Measurements from ENCODE around the gene SRSF4. TPM values are rescaled to one million over a fixed set of nuclear protein-coding genes. Genes with fewer than 3 reads are reported as not detected.

The SRSF4 gene
- polyA plus RNA-seq, 1 of the 3 experiments (the other 2 are of a cell fraction), result 62.6 TPM

- CTCF ChIA-PET, result no interaction called here
- no peaks in the 10 kb centered on the region for H3F3A ChIP-seq (replicated peaks; ENCODE audit: insufficient read depth)
- WGBS (ENCODE audit: low lambda C conversion rate), result 94% methylated on average over 6 of the region's 6 CpGs
These were observed 55.9 kb downstream of the SRSF4 start for GRCh38 chr1:29125788-29126187.

GRCh38 chr1:29125237-29125641 is 56.5 kb downstream of the SRSF4 start:
- Histone ChIP-seq H3K9ac (peak overlapping the region; percentile 92; the same call in 1 of the 2 replicates), H2AFZ (ENCODE audit: low read depth) (no peak overlapping the region), H3K4me2 (peak overlapping the region; percentile 95), H4K20me1 (ENCODE audit: insufficient read depth) (no peaks in the 10 kb centered on the region), H3F3A (replicated peaks; ENCODE audit: insufficient read depth) (no peaks in the 10 kb centered on the region), H3K9me3 (no peaks in the 10 kb centered on the region), H3K9me2 (no peaks in the 10 kb centered on the region), H3K79me2 (ENCODE audit: insufficient read depth) (no peaks in the 10 kb centered on the region), H3K4me1 (ENCODE audit: control insufficient read depth in 1 of 2, insufficient read depth in 2 of 2, low read depth in 1 of 2, low read length in 1 of 2) (peaks cover 0 to 9% of the 10 kb centered on the region in 2 experiments; a peak in 1 of 4 replicates), H3K27me3 (ENCODE audit: insufficient read depth) (no peaks in the 10 kb centered on the region), H3K27ac (ENCODE audit: low read depth in 2 of 2, low read length in 1 of 2) (0 out of 4 replicates have a peak overlapping the region, but pooled peaks of 1 of the 2 experiments have one; percentile 55), H3K4me3 (ENCODE audit: low read depth in 2 of 2, low read length in 1 of 2) (peak overlapping the region in 1 of 2 experiments; percentile 69; a peak in 2 of 4 replicates), H3K36me3 (replicated peaks in 1 of 2; ENCODE audit: control insufficient read depth in 1 of 2, insufficient read depth in 2 of 2, low read length in 1 of 2) (no peaks in the 10 kb centered on the region)
- DNase-seq, result no peak
- ChIA-PET POLR2A (interaction anchor here (2.1 kb wide), 1 partner anchor 56 kb away, joined by 11 read pairs; the partner anchor contains the start of gene SRSF4), CTCF (interaction anchor here (1.4 to 2.1 kb wide), 4 partner anchors 13 to 91 kb away, joined by 4 to 9 read pairs (median 5); no protein-coding TSS in a partner anchor)
- 93% methylated on average over 14 of the region's 14 CpGs for whole genome bisulfite sequencing (ENCODE audit: low lambda C conversion rate)
- TF ChIP-seq IRF3 (IDR thresholded peaks at IDR 0.05; ENCODE audit: low read depth, low read length) (no peak), EP300 (IDR thresholded peaks at IDR 0.05; ENCODE audit: borderline replicate concordance in 1 of 2, low read depth in 1 of 2, low read length in 1 of 2) (no peak), GABPA (IDR thresholded peaks at IDR 0.05; ENCODE audit: low read depth) (no peak), CHD2 (IDR thresholded peaks at IDR 0.05; ENCODE audit: low read length, partially characterized antibody) (no peak), FOSL2 (IDR thresholded peaks at IDR 0.05; ENCODE audit: borderline replicate concordance, low read depth) (no peak), USF2 (IDR thresholded peaks at IDR 0.05; ENCODE audit: borderline replicate concordance, low read depth, low read length) (no peak)

More at GRCh38 chr1:29125788-29126187, 55.9 kb downstream of the SRSF4 start:
- H3K4me1 ChIP-seq (ENCODE audit: control insufficient read depth in 1 of 2, insufficient read depth in 2 of 2, low read depth in 1 of 2, low read length in 1 of 2), result peaks cover 0 to 9% of the 10 kb centered on the region in 2 experiments; a peak in 1 of 4 replicates
- TF ChIP-seq POLR2AphosphoS5 (IDR thresholded peaks at IDR 0.05; ENCODE audit: low read depth, low read length) (no peak), SIN3A (IDR thresholded peaks at IDR 0.05; ENCODE audit: borderline replicate concordance, low read depth, low read length) (no peak), FOXJ3 (CRISPR knock-in tag; IDR thresholded peaks at IDR 0.05) (no peak), CTCF (IDR thresholded peaks at IDR 0.05) (no peak), FOXM1 (IDR thresholded peaks at IDR 0.05; ENCODE audit: low read depth) (no peak), NRF1 (IDR thresholded peaks at IDR 0.05; ENCODE audit: low read depth, low read length) (no peak), RXRA (IDR thresholded peaks at IDR 0.05; ENCODE audit: borderline replicate concordance, low read depth) (no peak), ZBTB33 (IDR thresholded peaks at IDR 0.05; ENCODE audit: borderline replicate concordance, low read depth) (no peak), MEF2A (IDR thresholded peaks at IDR 0.05; ENCODE audit: borderline replicate concordance, low read depth) (no peak), RFX5 (IDR thresholded peaks at IDR 0.05; ENCODE audit: low read length) (no peak), GABPA (IDR thresholded peaks at IDR 0.05; ENCODE audit: low read depth) (no peak)
- H3K27ac ChIP-seq (ENCODE audit: low read depth in 2 of 2, low read length in 1 of 2), result no peak overlapping the region
- no peaks in the 10 kb centered on the region for H4K20me1 ChIP-seq (ENCODE audit: insufficient read depth)
- no peak for DNase-seq
- H3K36me3 ChIP-seq (replicated peaks in 1 of 2; ENCODE audit: control insufficient read depth in 1 of 2, insufficient read depth in 2 of 2, low read length in 1 of 2), result no peaks in the 10 kb centered on the region
- H3K4me2 ChIP-seq, result no peak overlapping the region
- H3K27me3 ChIP-seq (ENCODE audit: insufficient read depth), result no peaks in the 10 kb centered on the region
- no peak overlapping the region for H2AFZ ChIP-seq (ENCODE audit: low read depth)
- H3K79me2 ChIP-seq (ENCODE audit: insufficient read depth), result no peaks in the 10 kb centered on the region
- no peak overlapping the region for H3K4me3 ChIP-seq (ENCODE audit: low read depth in 2 of 2, low read length in 1 of 2)
- POLR2A ChIA-PET, result interaction anchor here (2.1 kb wide), 1 partner anchor 56 kb away, joined by 11 read pairs; the partner anchor contains the start of gene SRSF4
- no peak overlapping the region for H3K9ac ChIP-seq
- H3K9me2 ChIP-seq, result no peaks in the 10 kb centered on the region
- no peaks in the 10 kb centered on the region for H3K9me3 ChIP-seq

Measured in SK-N-SH (cell line).